GM21360 (cell line): ENCODE data around the gene KLK12.

Experiments used
- ATAC-seq: cut with Tn5 transposase; IDR thresholded peaks from one replicate; pipeline ENCODE4 v1.9.1; 2021; ENCODE audit warnings: mild to moderate bottlenecking, moderate library complexity; ENCODE audit not compliant: unreplicated experiment

Gene KLK12

DNA sequence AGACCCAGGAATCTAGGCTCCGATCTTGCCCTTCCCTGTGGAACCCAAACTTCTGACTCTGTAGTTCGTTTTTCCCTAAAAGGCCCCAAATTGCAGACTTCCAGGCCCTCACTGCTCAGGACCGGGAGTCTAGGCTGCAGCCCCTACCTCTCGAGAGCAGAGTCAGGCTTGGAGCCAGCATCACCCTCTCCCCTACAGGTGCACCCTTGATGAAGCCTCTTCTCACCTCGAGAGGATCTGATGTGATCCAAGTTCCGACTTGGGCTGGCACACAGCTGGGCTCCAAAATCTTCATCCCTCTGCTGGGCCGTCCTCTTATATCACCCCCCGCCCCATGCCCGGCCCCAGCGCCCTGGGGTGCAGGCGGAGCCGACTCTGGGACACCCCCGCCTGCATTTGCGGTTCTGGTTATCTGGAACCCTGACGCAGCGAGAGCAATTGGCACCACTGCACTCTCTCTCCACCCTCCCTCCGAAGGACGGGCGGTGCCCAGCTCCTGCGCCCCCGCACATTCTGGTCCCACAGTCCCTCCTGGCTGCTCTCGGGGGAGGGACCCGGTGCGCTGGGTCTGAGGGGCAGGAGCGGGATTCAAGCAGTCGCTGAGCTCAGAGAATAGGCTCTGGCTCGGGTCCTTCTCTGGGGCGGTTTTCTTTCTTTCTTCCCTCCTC lies 51.0 kb downstream of the KLK12 start, which contains the start of gene KLK7:
Gene KLK7, minus strand, starts transcription at position 293 of the 668 bp plus-strand sequence. CDS start 1,518 bp downstream, outside the sequence.
- ATAC-seq: no peak

- no peak for ATAC-seq
Measured at GRCh38 chr19:50982186-50982585, 52.6 kb downstream of the KLK12 start.

DNA sequence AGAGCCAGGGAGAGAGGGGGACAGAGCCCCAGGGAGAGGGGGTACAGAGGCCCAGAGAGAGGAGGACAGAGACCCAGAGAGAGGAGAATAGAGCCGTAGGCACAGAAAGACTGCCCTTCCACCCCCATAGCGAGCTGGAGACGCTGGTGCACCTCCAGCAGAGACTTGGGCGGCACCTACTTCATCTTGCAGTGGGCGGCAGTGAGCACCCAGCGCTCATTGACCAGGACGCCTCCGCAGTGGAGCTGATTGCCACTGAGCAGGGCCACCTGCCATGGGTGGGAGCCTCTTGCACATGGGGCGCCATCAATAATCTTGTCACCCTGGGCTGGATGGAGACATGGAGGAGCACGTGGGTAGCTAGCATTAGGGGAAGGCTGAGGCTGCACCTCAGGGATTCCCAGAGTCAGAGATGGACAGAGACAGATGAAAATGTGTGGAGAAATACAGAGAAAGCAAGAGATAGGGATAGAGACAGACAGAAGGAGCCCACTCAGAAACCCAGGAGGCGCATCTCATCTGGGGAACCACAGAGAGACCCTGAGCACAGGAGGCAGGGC lies 53.1 kb downstream of the KLK12 start:
- ATAC-seq: no peak

DNA sequence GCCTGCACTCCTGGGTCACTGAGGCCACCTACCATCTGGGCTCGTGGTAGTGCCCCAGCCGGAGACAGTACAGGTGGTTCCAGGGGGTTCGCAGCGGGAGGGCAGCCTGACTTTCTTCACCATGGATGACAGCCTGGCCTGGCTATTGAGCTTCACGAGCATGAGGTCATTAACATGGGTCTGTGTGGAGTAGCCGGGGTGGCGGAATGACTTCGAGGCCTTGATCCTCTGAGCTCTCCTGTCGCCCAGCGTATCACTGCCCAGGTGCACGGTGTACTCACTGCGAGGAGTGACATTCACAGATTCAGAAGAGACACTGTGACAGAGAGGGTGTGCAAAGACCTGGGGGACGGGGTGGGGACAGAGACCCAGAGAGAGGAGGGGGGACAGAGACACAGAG lies 54.6 kb downstream of the KLK12 start:
- no peak for ATAC-seq

- ATAC-seq: no peak
Measured at GRCh38 chr19:50979758-50980157, 55.0 kb downstream of the KLK12 start.
